K562 (cell line): ENCODE data around the gene ANGPTL1.

ENCODE experiments used
- DMBX1 ChIP-seq: fragments of 250-450 bp; sonication (Bioruptor Pico); IDR thresholded peaks from 2 replicates; pipeline ENCODE4 v1.8.0; 2022; ENCODE audit warnings: inconsistent platforms, mild to moderate bottlenecking, moderate library complexity, borderline replicate concordance
- FOXM1 ChIP-seq, 2 experiments: fragments of 450-650 bp in 1 of 2; sonication (generic) in 1 of 2; formaldehyde crosslinking in 1 of 2; IDR thresholded peaks; 2 replicates each; pipeline versions ENCODE4 v1.6.1 to v1.9.0; 2017 to 2022; ENCODE audit warnings: low read depth in 2 of 2, mild to moderate bottlenecking in 2 of 2, missing genetic modification reagents in 1 of 2, moderate library complexity in 1 of 2
- MAFK ChIP-seq: IDR thresholded peaks from 2 replicates; pipeline ENCODE4 v1.6.1; 2011; ENCODE audit warnings: low read length, improper control_type of control experiment
- NFIC ChIP-seq: fragments of 450-650 bp; IDR thresholded peaks from 2 replicates; pipeline ENCODE4 v1.6.1; 2017; ENCODE audit warnings: mild to moderate bottlenecking, inconsistent platforms
- NR3C1 ChIP-seq: sonication (generic); formaldehyde crosslinking; IDR thresholded peaks from 2 replicates; pipeline ENCODE4 v1.8.1; 2022; ENCODE audit warnings: missing genetic modification reagents
- RAD21 ChIP-seq, 2 experiments: fragments of 250-450 bp in 1 of 2; fragments of 450-650 bp in 1 of 2; sonication (Bioruptor Pico) in 1 of 2; formaldehyde crosslinking in 1 of 2; IDR thresholded peaks in 1 of 2; conservative IDR thresholded peaks in 1 of 2; 2 replicates each; pipeline versions ENCODE4 v1.4.0 to v1.8.0; 2020 to 2022; ENCODE audit warnings: mild to moderate bottlenecking in 2 of 2, moderate library complexity in 1 of 2
- RBM14 ChIP-seq: fragments of 200-400 bp; formaldehyde crosslinking; IDR thresholded peaks from 2 replicates; pipeline ENCODE4 v1.6.1; 2018; ENCODE audit warnings: low read depth, mild to moderate bottlenecking, low read length, moderate library complexity, borderline replicate concordance; ENCODE audit not compliant: insufficient read depth
- TAF1 ChIP-seq: IDR thresholded peaks from 2 replicates; pipeline ENCODE4 v1.6.1; 2011; ENCODE audit warnings: mild to moderate bottlenecking, low read length, moderate library complexity; ENCODE audit not compliant: insufficient read depth, control insufficient read depth, severe bottlenecking; ENCODE audit errors: extremely low read depth
- ZFP36 ChIP-seq: fragments of 150-350 bp; IDR thresholded peaks from 2 replicates; pipeline ENCODE4 v1.6.1; 2018; ENCODE audit warnings: low read length, low read depth; ENCODE audit not compliant: partially characterized antibody
- ZNF274 ChIP-seq: IDR thresholded peaks from 2 replicates; pipeline ENCODE4 v1.6.1; 2011; ENCODE audit warnings: low read depth, mild to moderate bottlenecking, low read length, moderate library complexity, borderline replicate concordance
- ZNF398 ChIP-seq: fragments of 250-450 bp; sonication (Bioruptor Pico); IDR thresholded peaks from 2 replicates; pipeline ENCODE4 v1.8.0; 2021; ENCODE audit warnings: moderate library complexity, mild to moderate bottlenecking, inconsistent platforms
- TF ChIP-seq, protein P1 (sequence below): fragments of 250-450 bp; sonication (Bioruptor Pico); IDR thresholded peaks from 2 replicates; pipeline ENCODE4 v1.5.0; 2020; ENCODE audit warnings: mild to moderate bottlenecking

- TF ChIP-seq MAFK = no peak
- TF ChIP-seq NFIC = no peak
- no peak for TF ChIP-seq NR3C1
- TF ChIP-seq RBM14 = no peak
- TF ChIP-seq DMBX1 = no peak
- TF ChIP-seq ZFP36 = no peak
- TF ChIP-seq TAF1 = no peak
- no peak for TF ChIP-seq ZNF274
- no peak for TF ChIP-seq ZNF398 (CRISPR knock-in tag)
- no peak for TF ChIP-seq FOXM1 (IDR thresholded peaks at IDR 0.05; ENCODE audit: low read depth)
- TF ChIP-seq FOXM1 (CRISPR knock-in tag; IDR thresholded peaks at IDR 0.05; ENCODE audit: low read depth) = no peak
- TF ChIP-seq, protein P1, sequence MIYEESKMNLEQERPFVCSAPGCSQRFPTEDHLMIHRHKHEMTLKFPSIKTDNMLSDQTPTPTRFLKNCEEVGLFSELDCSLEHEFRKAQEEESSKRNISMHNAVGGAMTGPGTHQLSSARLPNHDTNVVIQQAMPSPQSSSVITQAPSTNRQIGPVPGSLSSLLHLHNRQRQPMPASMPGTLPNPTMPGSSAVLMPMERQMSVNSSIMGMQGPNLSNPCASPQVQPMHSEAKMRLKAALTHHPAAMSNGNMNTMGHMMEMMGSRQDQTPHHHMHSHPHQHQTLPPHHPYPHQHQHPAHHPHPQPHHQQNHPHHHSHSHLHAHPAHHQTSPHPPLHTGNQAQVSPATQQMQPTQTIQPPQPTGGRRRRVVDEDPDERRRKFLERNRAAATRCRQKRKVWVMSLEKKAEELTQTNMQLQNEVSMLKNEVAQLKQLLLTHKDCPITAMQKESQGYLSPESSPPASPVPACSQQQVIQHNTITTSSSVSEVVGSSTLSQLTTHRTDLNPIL (CRISPR knock-in tag) = no peak
- TF ChIP-seq RAD21 (CRISPR knock-in tag; conservative IDR thresholded peaks at IDR 0.05 in 1 of 2, IDR thresholded peaks at IDR 0.05 in 1 of 2) = no peak
Observed at GRCh38 chr1:178810585-178810984, 60.3 kb downstream of the ANGPTL1 start.
